RKO (cell line): ENCODE measurements around the gene KCNK13.
"Not testable (repeated sequence)": the region's sequence is repeated elsewhere in the genome, so short reads cannot be mapped to it uniquely, and the experiment has no call there.

Experiments used
- DNase-seq: peaks from one replicate; pipeline ENCODE4 v3.0.0-alpha.2; 2016; ENCODE audit warnings: low spot score

Gene KCNK13

GRCh38 chr14:90061685-90062126, at the start of gene KCNK13:
Gene KCNK13, plus strand, starts transcription at chr14:90061994. Its CDS starts 212 bp downstream, at chr14:90062206.
- DNase-seq: no peak

GRCh38 chr14:90017371-90017770, 44.4 kb upstream of the KCNK13 start:
- no peak for DNase-seq

GRCh38 chr14:90019824-90020523, 41.8 kb upstream of the KCNK13 start:
- DNase-seq: peak; percentile 39

- no peak for DNase-seq
Measured at GRCh38 chr14:90023176-90023896, 38.5 kb upstream of the KCNK13 start.

GRCh38 chr14:90024910-90025309, 36.9 kb upstream of the KCNK13 start:
- DNase-seq: no peak

- DNase-seq: not testable (repeated sequence)
Measured at GRCh38 chr14:90026608-90027007, 35.2 kb upstream of the KCNK13 start.

GRCh38 chr14:90027842-90028241, 34.0 kb upstream of the KCNK13 start:
- DNase-seq: no peak

GRCh38 chr14:90034156-90034555, 27.6 kb upstream of the KCNK13 start:
- DNase-seq: no peak

- DNase-seq: no peak
Measured at GRCh38 chr14:90034835-90035525, 26.8 kb upstream of the KCNK13 start.

- no peak for DNase-seq
Measured at GRCh38 chr14:90039253-90040010, 22.4 kb upstream of the KCNK13 start.

- DNase-seq: no peak
Measured at GRCh38 chr14:90040411-90040810, 21.4 kb upstream of the KCNK13 start.

- DNase-seq: no peak
Measured at GRCh38 chr14:90042496-90043252, 19.1 kb upstream of the KCNK13 start.

GRCh38 chr14:90045616-90046015, 16.2 kb upstream of the KCNK13 start:
- DNase-seq: no peak

GRCh38 chr14:90049390-90049789, 12.4 kb upstream of the KCNK13 start:
- no peak for DNase-seq

GRCh38 chr14:90050271-90050670, 11.5 kb upstream of the KCNK13 start:
- DNase-seq: no peak

GRCh38 chr14:90053044-90053443, 8.8 kb upstream of the KCNK13 start:
- no peak for DNase-seq

- no peak for DNase-seq
Measured at GRCh38 chr14:90054803-90055202, 7.0 kb upstream of the KCNK13 start.

GRCh38 chr14:90056826-90057225, 5.0 kb upstream of the KCNK13 start:
- no peak for DNase-seq

GRCh38 chr14:90058876-90059458, 2.8 kb upstream of the KCNK13 start:
- DNase-seq: no peak

GRCh38 chr14:90060312-90060964, 1.4 kb upstream of the KCNK13 start:
- DNase-seq: no peak
